ENCODE measurements around the gene RBPJ. TPM values are rescaled to one million over a fixed set of nuclear protein-coding genes. Genes with fewer than 3 reads are reported as not detected.
"Not testable (repeated sequence)": the region's sequence is repeated elsewhere in the genome, so short reads cannot be mapped to it uniquely, and the experiment has no call there.

Gene RBPJ
- polyA plus RNA-seq, 4 donors, result 66.4 to 85.4 (median 83.3) TPM

DNA sequence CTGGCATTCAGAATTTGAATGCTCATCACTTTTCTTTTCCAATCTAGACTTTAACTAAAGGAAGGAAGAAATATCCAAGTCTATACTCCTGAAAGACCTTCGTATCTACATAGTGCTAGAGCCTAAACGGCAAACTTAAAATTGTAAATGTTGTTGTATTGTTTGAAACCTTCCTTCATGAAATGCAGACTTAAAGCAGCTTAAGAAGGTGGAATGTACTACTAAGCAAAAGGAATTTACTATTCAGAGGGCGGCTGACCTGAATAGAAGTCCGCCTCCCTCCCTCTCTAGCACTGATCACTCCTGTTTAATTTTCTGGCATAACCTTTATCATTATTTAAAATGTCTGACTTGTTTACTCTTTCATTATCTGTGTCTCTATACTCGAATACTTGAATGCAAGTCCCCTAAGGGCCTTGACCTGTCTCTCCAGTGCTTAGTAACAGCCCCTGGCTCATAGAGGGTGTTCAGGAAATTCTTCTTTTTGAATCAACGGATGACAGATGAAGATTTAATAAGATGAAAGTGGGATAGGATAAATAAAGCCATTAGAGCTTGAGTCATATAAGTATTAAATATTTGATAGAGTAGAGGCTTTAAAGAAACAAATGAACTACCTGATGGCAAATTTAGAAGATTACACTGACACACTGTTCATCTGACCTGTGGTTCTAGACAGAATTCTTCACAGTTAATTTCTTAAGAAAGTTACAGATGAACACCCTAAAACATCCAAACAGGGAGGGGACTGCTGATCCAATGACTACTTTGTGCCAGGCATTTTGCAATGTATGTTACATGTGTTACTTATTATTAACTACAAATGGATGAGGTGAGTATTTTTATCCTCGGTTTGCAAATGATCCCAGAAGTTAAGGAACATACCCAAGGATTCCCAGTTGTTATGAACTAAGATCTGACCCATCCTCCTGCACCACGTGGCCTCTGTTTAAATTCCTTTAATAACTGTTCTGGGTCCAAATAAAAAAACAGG, 20.2 kb upstream of the RBPJ start:
- DNase-seq (ENCODE audit: low read depth in 4 of 4, low spot score in 3 of 4), result no peak

- no peak for DNase-seq (ENCODE audit: low read depth in 4 of 4, low spot score in 3 of 4)
These were observed 18.5 kb upstream of the RBPJ start for GRCh38 chr4:26302031-26302899.

DNA sequence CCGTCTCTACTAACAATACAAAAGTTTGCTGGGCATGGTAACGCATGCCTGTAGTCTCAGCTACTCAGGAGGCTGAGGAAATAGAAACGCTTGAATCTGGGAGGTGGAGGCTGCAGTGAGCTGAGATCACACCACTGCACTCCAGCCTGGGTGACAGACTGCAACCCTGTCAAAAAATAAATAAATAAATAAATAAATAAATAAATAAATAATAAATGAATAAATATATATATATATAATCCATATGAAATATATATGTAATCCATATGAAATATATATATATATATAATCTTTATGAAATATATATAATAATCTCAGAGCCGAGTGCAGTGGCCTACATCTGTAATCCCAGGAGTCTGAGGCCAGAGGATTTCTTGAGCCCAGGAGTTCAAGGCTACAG, 17.8 kb upstream of the RBPJ start:
- DNase-seq (ENCODE audit: low read depth in 4 of 4, low spot score in 3 of 4), result no peak

GRCh38 chr4:26307037-26307800, 13.6 kb upstream of the RBPJ start:
- DNase-seq (ENCODE audit: low read depth in 4 of 4, low spot score in 3 of 4), result no peak

DNA sequence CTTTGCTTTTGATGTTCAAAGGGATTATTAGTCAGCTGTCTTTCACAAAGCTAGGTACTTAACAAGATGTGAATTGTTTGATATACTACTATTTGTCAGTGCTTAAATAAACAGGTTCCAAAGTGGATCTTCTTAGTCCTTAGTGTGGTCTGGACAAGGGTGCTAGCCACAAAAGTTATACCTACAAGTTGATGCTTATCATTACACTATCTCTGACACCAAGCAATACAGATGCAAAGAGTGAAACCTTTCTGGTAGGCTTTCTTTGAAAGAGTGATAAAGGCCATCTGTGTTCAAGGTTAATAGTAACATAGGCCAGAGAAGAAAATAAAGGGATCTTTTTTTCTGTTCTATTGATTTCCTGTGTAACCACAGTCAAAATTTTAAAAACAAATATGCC, 12.2 kb upstream of the RBPJ start:
- DNase-seq (ENCODE audit: low read depth in 4 of 4, low spot score in 3 of 4), result no peak

- DNase-seq (ENCODE audit: low read depth in 4 of 4, low spot score in 3 of 4), result no peak
These were observed 10.6 kb upstream of the RBPJ start for GRCh38 chr4:26310264-26310663.

GRCh38 chr4:26311633-26312032, 9.2 kb upstream of the RBPJ start:
- DNase-seq (ENCODE audit: low read depth in 4 of 4, low spot score in 3 of 4), result no peak

DNA sequence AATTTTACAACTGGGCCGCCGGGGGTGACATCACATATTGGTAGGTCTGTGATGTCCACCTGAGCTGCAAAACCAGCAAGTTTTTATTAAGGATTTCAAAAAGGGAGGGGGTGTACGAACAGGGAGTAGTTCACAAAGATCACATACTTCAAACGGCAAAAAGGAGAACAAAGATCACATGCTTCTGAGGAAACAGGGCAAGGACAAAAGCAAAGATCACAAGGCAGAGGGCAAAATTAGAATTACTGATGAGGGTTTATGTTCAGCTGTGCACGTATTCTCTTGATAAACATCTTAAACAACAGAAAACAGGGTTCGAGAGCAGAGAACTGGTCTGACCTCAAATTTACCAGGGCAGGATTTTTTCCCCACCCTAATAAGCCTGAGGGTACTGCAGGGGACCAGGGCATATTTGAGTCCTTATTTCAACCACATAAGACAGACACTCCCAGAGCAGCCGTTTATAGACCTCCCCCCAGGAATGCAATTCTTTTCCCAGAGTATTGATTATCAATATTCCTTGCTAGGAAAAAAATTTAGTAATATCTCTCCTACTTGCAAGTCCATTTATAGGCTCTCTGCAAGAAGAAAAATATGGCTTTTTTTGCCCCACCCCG, 5.4 kb upstream of the RBPJ start:
- not testable (repeated sequence) for DNase-seq (ENCODE audit: low read depth in 4 of 4, low spot score in 3 of 4)

DNA sequence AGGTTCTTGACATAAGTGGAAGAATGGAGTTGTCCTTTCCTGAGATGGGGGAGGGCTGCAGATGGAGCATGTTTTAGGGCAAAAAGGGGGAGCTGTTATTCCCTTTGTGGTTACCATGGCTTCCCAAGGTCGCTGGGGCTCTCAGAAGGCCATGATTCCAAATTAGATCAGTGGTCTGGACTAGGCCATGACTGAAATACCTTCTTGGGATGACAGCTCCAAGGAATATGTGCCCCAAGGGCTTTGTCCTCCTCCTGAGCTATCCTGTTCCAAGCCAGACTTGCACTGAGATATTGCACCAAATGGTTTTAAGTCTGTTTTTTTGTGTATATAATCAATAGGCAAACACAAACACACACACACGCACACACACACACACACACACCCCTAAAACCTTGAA, 3.0 kb upstream of the RBPJ start:
- no peak for DNase-seq (ENCODE audit: low read depth in 4 of 4, low spot score in 3 of 4)

- peak; percentile 94 to 99 (median 98) for DNase-seq (ENCODE audit: low read depth in 4 of 4, low spot score in 3 of 4)
These were observed 1.3 kb upstream of the RBPJ start for GRCh38 chr4:26319467-26319948.

- DNase-seq (ENCODE audit: low read depth in 4 of 4, low spot score in 3 of 4), result peak in 1 of 4 donors; percentile 16
These were observed 771 bp upstream of the RBPJ start for GRCh38 chr4:26319949-26320537.

GRCh38 chr4:26321373-26322221, 783 bp downstream of the RBPJ start:
- peak in 3 of 4 donors; percentile 20 to 41 (median 40) for DNase-seq (ENCODE audit: low read depth in 4 of 4, low spot score in 3 of 4)

DNA sequence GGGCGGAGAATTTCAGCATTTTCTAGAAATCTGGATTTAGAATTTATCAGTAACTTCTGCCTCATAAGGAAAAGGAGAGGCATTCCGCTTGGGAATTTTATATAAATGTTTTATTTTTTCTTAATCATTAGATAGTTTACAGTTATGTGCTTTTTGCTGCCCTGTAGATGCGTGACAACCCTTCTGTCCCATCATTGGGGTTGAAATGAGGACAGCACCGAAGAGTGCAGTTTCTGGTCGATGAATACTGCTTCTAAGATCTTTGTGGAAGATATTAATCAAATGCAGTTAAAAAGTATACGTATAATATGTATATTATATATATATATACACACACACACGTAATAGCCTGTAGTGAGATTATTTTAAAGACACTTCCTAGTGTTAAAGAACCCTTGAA, 1.5 kb downstream of the RBPJ start:
- DNase-seq (ENCODE audit: low read depth in 4 of 4, low spot score in 3 of 4), result no peak

DNA sequence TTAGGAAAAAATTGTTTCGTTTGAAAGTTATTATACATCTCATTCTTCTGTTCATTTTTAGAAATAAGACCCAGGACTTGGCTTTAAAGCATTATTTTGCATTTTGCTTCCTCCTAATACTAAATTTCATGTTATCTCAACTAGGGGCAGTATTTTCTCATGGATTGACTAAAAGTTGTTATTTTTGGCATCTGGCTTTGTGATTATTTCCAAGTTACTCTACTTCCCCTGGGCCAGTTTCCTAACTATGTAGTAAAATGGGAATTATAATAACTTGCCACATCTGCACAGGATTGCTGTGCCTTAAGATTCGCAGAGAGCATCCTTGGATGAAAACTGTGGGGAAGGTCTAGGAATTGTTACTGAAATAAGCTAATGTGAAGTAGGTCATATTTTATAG, 3.0 kb downstream of the RBPJ start:
- no peak for DNase-seq (ENCODE audit: low read depth in 4 of 4, low spot score in 3 of 4)

- no peak for DNase-seq (ENCODE audit: low read depth in 4 of 4, low spot score in 3 of 4)
These were observed 4.4 kb downstream of the RBPJ start for GRCh38 chr4:26325191-26325590.

DNA sequence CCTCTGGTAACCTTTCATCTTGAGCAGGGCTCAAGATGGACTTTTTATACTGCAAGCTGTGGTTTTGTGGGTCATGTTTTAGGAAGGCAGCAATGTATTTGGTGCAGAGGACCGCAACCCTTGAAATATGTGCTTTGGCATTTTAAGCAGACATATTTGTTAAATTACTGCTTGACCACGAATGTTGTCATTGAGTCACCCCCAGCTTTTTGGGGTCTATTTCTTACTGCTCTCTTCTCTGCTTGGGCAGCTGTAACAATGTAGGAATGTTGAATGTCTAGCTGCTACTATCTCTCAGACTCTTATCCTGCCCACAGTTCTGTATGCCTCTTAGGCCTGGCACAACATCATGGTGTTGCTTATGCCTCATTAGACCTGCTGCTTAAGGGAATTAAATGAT, 6.0 kb downstream of the RBPJ start:
- DNase-seq (ENCODE audit: low read depth in 4 of 4, low spot score in 3 of 4), result no peak

GRCh38 chr4:26330186-26330787, 9.5 kb downstream of the RBPJ start:
- DNase-seq (ENCODE audit: low read depth in 4 of 4, low spot score in 3 of 4), result peak in 1 of 4 donors; percentile 23

GRCh38 chr4:26330946-26331345, 10.1 kb downstream of the RBPJ start:
- DNase-seq (ENCODE audit: low read depth in 4 of 4, low spot score in 3 of 4), result no peak
